ENCODE data around the gene NDUFB8. TPM values are rescaled to one million over a fixed set of nuclear protein-coding genes. Genes with fewer than 3 reads are reported as not detected.
A peak's percentile ranks its signal among the peaks of the same experiment; 100 is the strongest.

NDUFB8 gene
- total RNA-seq, 4 donors from 2014 or later = 122 to 229 (median 167) TPM

DNA sequence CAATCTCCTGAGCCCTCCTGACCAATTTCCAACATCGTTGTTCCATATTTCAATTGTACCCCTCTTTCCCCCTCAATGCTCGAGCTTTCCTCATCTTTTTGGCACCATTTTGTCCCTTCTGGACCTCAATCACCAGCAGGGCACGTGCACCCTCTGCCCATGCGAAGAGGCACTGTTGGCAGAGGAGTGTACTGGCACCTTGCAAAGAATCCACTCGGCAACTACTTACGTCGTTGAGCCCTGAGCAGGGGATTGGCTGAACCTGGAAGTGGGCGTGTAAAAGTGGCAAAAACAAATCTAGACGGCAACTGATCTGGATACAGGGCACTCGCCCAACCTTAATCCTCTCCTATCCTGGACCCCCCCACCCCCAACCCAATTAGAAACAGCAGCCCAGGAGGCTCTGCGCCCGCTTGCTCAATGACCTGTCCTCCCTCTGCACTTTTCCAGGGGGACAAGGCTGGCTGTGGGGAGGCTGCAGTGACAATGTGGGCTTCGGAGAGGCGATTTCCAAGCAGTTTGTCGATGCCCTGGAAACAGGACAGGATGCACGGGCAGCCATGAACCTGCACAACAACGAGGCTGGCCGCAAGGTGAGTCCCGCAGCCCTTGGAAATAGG, 48.1 kb downstream of the NDUFB8 start:
- no peaks in the 10 kb centered on the region for H3K36me3 ChIP-seq
- TF ChIP-seq, protein P1, sequence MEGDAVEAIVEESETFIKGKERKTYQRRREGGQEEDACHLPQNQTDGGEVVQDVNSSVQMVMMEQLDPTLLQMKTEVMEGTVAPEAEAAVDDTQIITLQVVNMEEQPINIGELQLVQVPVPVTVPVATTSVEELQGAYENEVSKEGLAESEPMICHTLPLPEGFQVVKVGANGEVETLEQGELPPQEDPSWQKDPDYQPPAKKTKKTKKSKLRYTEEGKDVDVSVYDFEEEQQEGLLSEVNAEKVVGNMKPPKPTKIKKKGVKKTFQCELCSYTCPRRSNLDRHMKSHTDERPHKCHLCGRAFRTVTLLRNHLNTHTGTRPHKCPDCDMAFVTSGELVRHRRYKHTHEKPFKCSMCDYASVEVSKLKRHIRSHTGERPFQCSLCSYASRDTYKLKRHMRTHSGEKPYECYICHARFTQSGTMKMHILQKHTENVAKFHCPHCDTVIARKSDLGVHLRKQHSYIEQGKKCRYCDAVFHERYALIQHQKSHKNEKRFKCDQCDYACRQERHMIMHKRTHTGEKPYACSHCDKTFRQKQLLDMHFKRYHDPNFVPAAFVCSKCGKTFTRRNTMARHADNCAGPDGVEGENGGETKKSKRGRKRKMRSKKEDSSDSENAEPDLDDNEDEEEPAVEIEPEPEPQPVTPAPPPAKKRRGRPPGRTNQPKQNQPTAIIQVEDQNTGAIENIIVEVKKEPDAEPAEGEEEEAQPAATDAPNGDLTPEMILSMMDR (IDR thresholded peaks at IDR 0.05) = no peak
- TF ChIP-seq POLR2A (IDR thresholded peaks at IDR 0.05) = no peak
- H3K4me3 ChIP-seq = peak overlapping the region; percentile 30 to 64 (median 54)
- DNase-seq = peak; percentile 85 to 95 (median 92)
- H3K27me3 ChIP-seq = no peaks in the 10 kb centered on the region
- no peaks in the 10 kb centered on the region for H3K9me3 ChIP-seq
- H3K27ac ChIP-seq = peak overlapping the region in 1 of 4 donors; percentile 44
- peaks cover 0 to 14% (median 6%) of the 10 kb centered on the region in 4 donors for H3K4me1 ChIP-seq

DNA sequence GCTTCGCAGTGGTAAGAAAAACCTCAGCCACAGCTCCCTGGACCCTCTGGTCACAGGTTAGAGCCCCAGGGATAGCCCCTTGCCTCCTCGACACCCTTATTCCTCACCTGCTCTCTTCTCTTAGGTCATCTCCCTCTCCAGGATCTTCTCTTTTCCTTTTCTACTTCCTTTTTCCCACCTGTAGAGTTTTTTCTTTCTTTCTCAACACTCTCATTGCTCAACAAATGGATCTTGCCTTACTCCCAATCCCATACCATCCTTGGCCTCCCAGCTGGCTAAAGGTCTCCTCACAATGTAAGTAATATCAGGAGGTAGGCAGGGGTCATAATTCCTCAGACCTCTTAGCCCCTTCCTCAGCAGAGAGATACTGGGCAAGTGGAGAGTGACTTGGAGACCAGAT, 49.7 kb downstream of the NDUFB8 start:
- DNase-seq = no peak
- no peak for TF ChIP-seq POLR2A (IDR thresholded peaks at IDR 0.05)
- TF ChIP-seq, protein P1 (IDR thresholded peaks at IDR 0.05) = no peak
- Histone ChIP-seq H3K4me3 (no peak overlapping the region), H3K9me3 (no peaks in the 10 kb centered on the region), H3K27ac (no peak overlapping the region), H3K36me3 (no peaks in the 10 kb centered on the region), H3K4me1 (peaks cover 0 to 14% (median 6%) of the 10 kb centered on the region in 4 donors), H3K27me3 (no peaks in the 10 kb centered on the region)

DNA sequence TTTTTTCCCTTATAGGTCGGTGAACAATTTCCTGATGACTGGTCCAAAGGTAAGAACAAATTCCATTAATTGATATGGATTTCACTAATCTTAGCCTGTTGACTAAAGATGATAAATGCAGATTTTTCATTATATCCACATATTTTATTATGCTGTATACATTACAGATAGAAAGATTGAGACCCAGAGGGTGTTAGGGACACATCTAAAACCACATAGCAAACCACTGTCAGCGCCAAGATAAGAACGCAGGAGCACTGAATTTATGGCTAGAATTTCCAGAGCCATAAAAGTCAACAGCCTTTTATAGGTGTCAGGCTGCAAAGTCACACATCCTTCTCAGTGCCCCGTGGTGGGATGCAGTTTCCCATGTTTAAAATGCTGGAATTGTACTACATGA, 50.6 kb downstream of the NDUFB8 start:
- no peaks in the 10 kb centered on the region for H3K36me3 ChIP-seq
- no peaks in the 10 kb centered on the region for H3K9me3 ChIP-seq
- no peak overlapping the region for H3K27ac ChIP-seq
- DNase-seq = no peak
- H3K4me1 ChIP-seq = peaks cover 0 to 14% (median 6%) of the 10 kb centered on the region in 4 donors
- TF ChIP-seq, protein P1 (IDR thresholded peaks at IDR 0.05) = no peak
- no peak for TF ChIP-seq POLR2A (IDR thresholded peaks at IDR 0.05)
- no peak overlapping the region for H3K4me3 ChIP-seq
- H3K27me3 ChIP-seq = no peaks in the 10 kb centered on the region

DNA sequence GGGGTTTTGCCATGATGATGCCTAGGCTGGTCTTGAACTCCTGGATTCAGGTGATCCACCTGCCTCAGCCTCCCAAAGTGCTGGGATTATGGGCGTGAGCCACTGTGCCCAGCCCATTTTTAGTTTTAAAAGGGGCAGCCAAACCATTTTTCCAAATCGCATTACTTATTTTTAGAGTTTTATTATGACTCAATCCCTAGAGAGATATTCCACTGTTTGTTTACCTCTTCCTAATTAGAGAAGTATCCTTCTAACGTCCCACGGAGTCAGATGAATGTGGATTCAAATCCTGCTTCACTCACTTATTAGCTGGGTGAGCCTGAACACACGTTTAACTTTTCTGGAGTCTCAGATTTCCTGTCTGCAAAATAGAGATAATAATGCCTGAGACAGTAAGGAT, 51.7 kb downstream of the NDUFB8 start:
- H3K27me3 ChIP-seq = no peaks in the 10 kb centered on the region
- H3K36me3 ChIP-seq = no peaks in the 10 kb centered on the region
- DNase-seq = no peak
- peaks cover 0 to 14% (median 6%) of the 10 kb centered on the region in 4 donors for H3K4me1 ChIP-seq
- H3K4me3 ChIP-seq = no peak overlapping the region
- H3K9me3 ChIP-seq = no peaks in the 10 kb centered on the region
- TF ChIP-seq, protein P1 (IDR thresholded peaks at IDR 0.05) = no peak
- TF ChIP-seq POLR2A (IDR thresholded peaks at IDR 0.05) = no peak
- H3K27ac ChIP-seq = no peak overlapping the region

Other genes with a start within 250 kb of the NDUFB8 start
- gene BLOC1S2, start 243.2 kb downstream of the NDUFB8 start, total RNA-seq = 10 to 100 TPM in 3 of 4 donors, 1 to 10 TPM in 1; 7.5 to 17.9 (median 14.9) TPM
- gene PKD2L1, start 199.6 kb downstream of the NDUFB8 start, total RNA-seq = not detected
- 10 to 100 TPM in 3 of 4 donors, 1 to 10 TPM in 1; 7.8 to 69.9 (median 34.2) TPM for gene SCD, start 182.6 kb downstream of the NDUFB8 start, total RNA-seq
- gene WNT8B, start 66.9 kb downstream of the NDUFB8 start, total RNA-seq = not detected
- gene SEC31B, start 10.0 kb downstream of the NDUFB8 start, total RNA-seq = 10 to 100 TPM in 3 of 4 donors, 1 to 10 TPM in 1; 8.8 to 24.9 (median 23.5) TPM
- gene HIF1AN, start 6.1 kb upstream of the NDUFB8 start, total RNA-seq = 10 to 100 TPM; 17.7 to 25.7 (median 21.8) TPM
- not detected for gene PAX2, start 215.7 kb upstream of the NDUFB8 start, total RNA-seq

All from Peyer's patch (tissue), 4 donors.